ENCODE measurements around the gene TRAPPC2L. TPM values are rescaled to one million over a fixed set of nuclear protein-coding genes. Genes with fewer than 3 reads are reported as not detected.

TRAPPC2L gene
- total RNA-seq, 3 donors from 2014 or later = 30.6 to 57.9 (median 40.7) TPM

DNA sequence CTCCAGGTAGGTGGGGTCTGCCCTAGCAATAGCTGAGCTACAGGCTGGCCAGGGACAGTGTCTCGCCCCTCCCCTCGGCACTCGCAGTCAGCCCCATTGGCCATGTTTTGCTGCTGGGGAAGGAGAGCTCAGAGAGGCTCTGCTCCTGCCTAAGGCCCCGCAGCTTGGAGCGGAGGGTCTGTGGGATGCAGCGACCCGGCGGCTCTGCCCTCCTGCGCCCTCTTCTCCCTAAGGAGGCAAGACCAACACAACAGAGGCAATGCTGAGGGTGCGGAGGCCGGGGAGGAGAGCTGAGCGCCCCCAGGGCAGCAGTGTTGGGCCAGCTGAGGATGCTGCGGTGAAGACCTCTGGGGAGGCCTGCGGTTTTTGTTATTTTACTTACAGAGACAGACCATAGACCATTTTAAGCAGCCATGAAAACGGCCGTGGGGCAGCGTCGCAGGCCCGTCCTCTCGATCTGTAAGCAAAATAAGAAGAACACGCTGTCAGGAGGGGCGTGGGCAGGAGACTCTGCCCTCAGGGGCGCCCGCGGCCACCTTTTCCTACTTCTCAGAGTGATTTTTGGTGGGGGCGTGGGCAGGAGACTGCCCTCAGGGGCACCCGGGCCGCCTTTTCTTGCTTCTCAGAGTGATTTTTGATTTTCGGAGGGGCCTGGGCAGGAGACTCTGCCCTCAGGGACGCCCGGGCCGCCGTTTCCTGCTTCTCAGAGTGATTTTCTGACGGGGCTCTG is 40.9 kb downstream of the TRAPPC2L start:
- DNase-seq (no peak), ATAC-seq (no peak)
- no peaks in the 10 kb centered on the region for H3K36me3 ChIP-seq (ENCODE audit: low read depth)
- intact Hi-C loops (cut with DNase I, micrococcal nuclease) = no loop called here
- no peaks in the 10 kb centered on the region for H3K4me1 ChIP-seq (ENCODE audit: low read depth)
- no peaks in the 10 kb centered on the region for H3K9me3 ChIP-seq
- H3K4me3 ChIP-seq = no peak overlapping the region
- TF ChIP-seq, protein P1, sequence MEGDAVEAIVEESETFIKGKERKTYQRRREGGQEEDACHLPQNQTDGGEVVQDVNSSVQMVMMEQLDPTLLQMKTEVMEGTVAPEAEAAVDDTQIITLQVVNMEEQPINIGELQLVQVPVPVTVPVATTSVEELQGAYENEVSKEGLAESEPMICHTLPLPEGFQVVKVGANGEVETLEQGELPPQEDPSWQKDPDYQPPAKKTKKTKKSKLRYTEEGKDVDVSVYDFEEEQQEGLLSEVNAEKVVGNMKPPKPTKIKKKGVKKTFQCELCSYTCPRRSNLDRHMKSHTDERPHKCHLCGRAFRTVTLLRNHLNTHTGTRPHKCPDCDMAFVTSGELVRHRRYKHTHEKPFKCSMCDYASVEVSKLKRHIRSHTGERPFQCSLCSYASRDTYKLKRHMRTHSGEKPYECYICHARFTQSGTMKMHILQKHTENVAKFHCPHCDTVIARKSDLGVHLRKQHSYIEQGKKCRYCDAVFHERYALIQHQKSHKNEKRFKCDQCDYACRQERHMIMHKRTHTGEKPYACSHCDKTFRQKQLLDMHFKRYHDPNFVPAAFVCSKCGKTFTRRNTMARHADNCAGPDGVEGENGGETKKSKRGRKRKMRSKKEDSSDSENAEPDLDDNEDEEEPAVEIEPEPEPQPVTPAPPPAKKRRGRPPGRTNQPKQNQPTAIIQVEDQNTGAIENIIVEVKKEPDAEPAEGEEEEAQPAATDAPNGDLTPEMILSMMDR (IDR thresholded peaks at IDR 0.05) = no peak

DNA sequence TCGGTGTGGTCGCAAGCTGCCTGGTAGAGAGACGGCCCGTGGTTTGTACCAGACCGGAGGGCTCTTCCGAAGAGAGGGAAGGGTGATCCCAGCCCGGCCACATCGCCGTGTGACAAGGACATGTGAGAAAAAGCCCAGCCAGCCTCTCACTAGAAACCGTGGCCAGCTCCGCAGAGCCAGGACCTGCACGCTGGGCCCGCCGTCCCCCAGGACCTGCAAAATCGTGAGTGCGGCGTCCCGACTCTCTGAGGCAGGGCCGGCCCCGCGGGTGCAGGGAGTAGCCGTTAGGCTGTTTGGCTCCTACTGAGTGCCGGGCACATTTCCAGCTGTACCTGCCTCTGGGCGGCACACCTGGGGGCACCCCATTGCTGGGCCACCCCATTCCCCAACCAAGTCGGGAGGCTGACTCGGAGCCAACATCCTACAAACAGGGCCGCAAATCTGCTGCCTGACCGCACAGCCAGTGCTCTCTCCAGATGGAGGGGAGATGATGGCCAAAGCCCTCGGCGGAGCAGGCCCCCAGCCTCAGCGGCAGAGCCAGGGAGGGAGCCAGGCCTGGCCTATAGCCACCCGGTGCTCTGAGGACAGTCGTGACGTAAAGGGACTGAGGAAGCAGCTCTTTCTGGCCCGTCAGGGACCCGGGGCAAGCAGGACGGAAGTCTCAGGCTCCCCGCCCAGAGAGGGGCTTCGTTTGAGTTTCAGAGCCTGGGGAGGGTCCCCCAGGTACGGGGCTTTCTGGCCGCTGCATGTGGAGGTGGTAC is 43.2 kb downstream of the TRAPPC2L start:
- Histone ChIP-seq H3K9me3 (no peaks in the 10 kb centered on the region), H3K4me3 (no peak overlapping the region), H3K36me3 (ENCODE audit: low read depth) (no peaks in the 10 kb centered on the region), H3K4me1 (ENCODE audit: low read depth) (no peaks in the 10 kb centered on the region)
- TF ChIP-seq, protein P1 (IDR thresholded peaks at IDR 0.05) = no peak
- intact Hi-C loops (cut with DNase I, micrococcal nuclease) = no loop called here
- DNase-seq (no peak), ATAC-seq (no peak)

DNA sequence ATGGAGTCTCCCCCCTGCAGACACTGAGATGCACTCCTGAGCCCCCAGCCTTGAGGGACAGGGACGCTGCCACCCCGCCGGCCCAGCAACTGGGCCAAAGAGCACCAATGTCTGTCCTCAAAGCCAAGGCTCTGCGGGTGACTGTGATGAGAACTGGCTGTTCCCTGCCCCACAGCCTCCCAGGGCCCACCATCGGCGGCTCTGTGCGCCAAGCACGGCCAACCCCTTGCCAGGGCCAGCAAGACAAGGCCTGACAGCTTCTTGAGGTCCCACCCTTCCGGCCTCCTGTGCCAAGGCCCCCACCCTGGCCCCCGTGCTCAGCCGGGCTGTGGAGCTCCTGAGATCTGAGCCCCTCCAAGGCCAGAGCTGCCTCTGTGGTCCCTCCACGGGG is 43.7 kb downstream of the TRAPPC2L start:
- Histone ChIP-seq H3K36me3 (ENCODE audit: low read depth) (no peaks in the 10 kb centered on the region), H3K9me3 (no peaks in the 10 kb centered on the region), H3K4me3 (no peak overlapping the region), H3K4me1 (ENCODE audit: low read depth) (no peaks in the 10 kb centered on the region)
- intact Hi-C loops (cut with DNase I, micrococcal nuclease) = no loop called here
- ATAC-seq (no peak), DNase-seq (no peak)
- TF ChIP-seq, protein P1 (IDR thresholded peaks at IDR 0.05) = no peak

DNA sequence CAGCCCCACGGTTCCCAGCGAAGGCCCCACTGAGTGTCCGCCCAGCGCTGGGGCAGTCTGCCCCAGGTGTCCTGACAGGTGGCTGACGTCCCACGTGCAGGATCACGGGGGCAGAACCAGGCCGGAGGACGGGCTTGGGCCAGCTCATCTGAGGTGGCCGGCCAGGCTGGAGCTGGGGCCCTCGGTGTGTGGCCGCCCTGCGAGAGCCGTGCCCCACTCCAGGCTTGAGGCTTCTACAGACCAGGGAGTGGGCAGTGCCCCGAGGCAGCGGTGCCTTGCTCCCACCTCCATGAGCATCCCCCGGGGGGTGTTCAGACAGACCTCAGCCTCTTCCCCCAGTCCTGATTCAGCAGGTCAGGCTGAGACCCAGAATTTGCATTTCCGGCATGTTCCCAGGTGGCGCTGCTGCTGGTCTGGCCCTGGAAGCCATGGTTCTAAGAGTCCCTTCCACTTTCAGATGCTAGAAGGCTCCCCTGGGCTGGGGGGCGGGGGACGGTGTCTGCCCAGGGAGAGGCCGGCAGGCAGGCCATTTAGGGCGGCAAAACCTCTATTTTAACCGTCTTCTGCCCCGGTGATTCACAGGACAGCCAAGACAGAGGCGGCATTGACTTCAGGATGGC is 44.9 kb downstream of the TRAPPC2L start:
- intact Hi-C loops (cut with DNase I, micrococcal nuclease) = no loop called here
- TF ChIP-seq, protein P1 (IDR thresholded peaks at IDR 0.05) = no peak
- Histone ChIP-seq H3K9me3 (no peaks in the 10 kb centered on the region), H3K4me1 (ENCODE audit: low read depth) (no peaks in the 10 kb centered on the region), H3K4me3 (no peak overlapping the region), H3K36me3 (ENCODE audit: low read depth) (no peaks in the 10 kb centered on the region)
- no peak for ATAC-seq
- no peak for DNase-seq

DNA sequence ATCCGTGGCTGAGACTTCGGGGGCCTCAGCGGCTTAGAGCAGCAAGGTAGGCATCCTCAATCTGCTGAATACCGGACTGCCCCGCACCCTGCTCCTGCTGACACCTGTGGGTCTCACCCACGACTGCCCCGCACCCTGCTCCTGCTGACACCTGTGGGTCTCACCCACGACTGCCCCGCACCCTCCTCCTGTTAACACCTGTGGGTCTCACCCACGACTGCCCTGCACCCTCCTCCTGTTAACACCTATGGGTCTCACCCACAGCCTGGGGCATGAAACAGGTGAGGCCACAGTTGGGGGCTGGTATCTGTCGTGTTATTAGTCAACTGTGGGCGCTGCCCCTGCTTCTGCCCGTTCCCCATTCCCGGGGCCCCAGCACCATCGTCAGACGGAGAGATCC is 45.8 kb downstream of the TRAPPC2L start:
- ATAC-seq = no peak
- intact Hi-C loops (cut with DNase I, micrococcal nuclease) = no loop called here
- Histone ChIP-seq H3K4me1 (ENCODE audit: low read depth) (no peaks in the 10 kb centered on the region), H3K4me3 (no peak overlapping the region), H3K36me3 (ENCODE audit: low read depth) (no peaks in the 10 kb centered on the region), H3K9me3 (no peaks in the 10 kb centered on the region)
- TF ChIP-seq, protein P1 (IDR thresholded peaks at IDR 0.05) = no peak
- DNase-seq = no peak

Data from mucosa of descending colon (tissue), 3 donors.